ENCODE results near the gene SPATS2. TPM values are rescaled to one million over a fixed set of nuclear protein-coding genes. Genes with fewer than 3 reads are reported as not detected.

The SPATS2 gene
- total RNA-seq, 2 experiments from 2014 or later, result 9.2 to 10.8 TPM

DNA sequence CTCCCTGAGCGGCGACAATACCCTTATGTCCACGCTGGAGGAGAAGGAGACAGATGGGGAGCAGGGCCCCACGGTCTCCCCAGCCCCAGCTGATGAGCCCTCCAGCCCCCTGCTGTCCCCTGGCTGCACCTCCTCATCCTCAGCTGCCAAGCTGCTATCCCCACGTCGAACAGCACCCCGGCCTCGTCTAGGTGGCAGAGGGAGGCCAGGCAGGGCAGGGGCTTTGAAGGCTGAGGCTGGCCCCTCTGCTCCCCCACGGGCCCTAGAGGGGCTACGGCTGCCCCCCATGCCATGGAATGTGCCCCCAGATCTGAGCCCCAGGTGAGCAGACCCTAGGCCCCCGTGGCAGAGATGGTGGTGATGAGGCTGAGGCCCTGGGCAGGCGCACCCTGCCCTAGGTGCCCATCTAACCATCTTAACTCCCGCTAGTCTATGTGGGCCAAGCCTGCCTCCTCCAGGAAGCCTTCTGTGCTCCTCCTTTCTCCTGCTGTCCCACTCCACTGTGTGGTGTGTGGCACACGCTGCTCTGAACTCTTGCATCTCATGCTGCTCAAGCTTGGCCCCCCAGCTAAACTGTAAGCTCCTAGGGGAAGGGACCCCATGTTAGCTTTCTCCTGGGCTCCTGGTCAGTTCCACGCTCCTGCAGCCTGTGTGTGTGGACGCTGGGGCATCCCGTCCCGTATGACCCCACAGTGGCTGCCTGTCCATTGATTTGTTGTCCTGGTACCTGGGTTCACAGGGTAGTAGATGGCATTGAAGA is 188.5 kb downstream of the SPATS2 start:
- no peak for ATAC-seq
- Mint-ChIP-seq H3K27ac (no peak overlapping the region), H3K27me3 (no peaks in the 10 kb centered on the region), H3K36me3 (ENCODE audit: low read depth) (peaks cover 15% of the 10 kb centered on the region), H3K4me1 (ENCODE audit: low read depth) (peaks cover 7% of the 10 kb centered on the region), H3K9me3 (no peaks in the 10 kb centered on the region), H3K4me3 (no peak overlapping the region)
- TF ChIP-seq, protein P1, sequence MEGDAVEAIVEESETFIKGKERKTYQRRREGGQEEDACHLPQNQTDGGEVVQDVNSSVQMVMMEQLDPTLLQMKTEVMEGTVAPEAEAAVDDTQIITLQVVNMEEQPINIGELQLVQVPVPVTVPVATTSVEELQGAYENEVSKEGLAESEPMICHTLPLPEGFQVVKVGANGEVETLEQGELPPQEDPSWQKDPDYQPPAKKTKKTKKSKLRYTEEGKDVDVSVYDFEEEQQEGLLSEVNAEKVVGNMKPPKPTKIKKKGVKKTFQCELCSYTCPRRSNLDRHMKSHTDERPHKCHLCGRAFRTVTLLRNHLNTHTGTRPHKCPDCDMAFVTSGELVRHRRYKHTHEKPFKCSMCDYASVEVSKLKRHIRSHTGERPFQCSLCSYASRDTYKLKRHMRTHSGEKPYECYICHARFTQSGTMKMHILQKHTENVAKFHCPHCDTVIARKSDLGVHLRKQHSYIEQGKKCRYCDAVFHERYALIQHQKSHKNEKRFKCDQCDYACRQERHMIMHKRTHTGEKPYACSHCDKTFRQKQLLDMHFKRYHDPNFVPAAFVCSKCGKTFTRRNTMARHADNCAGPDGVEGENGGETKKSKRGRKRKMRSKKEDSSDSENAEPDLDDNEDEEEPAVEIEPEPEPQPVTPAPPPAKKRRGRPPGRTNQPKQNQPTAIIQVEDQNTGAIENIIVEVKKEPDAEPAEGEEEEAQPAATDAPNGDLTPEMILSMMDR (IDR thresholded peaks at IDR 0.05), result no peak
- ChIA-PET CTCF (interaction anchor here (1.2 to 1.7 kb wide), 2 partner anchors 18 to 68 kb away, joined by 3 to 6 read pairs; partner anchors contain the start of gene PRPF40B), POLR2A (interaction anchor here (1.6 to 2.3 kb wide), 4 partner anchors 9 to 185 kb away, joined by 3 to 10 read pairs (median 5); partner anchors contain the start of gene TMBIM6)
- intact Hi-C loops (cut with micrococcal nuclease), result no loop called here
- no peak for DNase-seq

DNA sequence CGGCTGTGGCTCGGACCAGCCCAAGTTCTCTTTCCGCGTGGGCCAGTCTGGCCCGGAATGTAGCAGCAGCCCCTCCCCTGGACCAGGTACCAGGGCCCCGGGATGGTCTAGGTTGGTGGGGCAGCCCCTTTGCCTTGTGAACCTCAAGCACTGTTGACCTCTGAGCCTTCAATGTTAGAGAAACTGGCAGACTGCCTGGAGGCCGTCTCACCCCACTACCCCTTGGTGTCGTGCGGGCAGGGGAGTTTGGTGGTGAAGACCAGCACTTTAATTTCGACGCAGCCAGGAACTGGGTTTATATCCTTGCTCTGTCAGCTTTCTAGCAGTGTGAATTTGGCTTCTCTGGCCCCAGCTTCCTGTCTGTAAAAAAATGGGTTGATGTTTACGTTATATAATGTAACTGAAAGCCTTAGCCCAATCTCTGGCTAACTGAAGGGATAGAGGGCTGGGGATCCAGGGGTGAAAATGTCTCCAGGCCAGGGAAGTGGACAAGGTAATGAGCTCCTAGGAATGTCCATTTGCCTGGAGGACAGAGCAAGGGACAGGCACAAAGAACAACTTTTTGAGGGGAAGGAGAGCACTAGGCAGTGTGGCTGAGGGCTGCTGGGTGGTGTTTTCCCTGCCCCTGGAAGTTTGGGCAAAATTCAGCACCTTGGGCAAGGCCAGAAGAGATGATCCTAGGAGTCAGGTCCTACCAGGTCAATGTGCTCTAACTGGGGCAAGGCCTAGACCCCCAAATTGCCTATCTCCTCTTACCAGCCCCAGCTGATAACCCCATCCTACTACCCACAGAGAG is 189.3 kb downstream of the SPATS2 start:
- Mint-ChIP-seq H3K4me3 (no peak overlapping the region), H3K36me3 (ENCODE audit: low read depth) (peaks cover 15% of the 10 kb centered on the region), H3K27me3 (no peaks in the 10 kb centered on the region), H3K27ac (no peak overlapping the region), H3K4me1 (ENCODE audit: low read depth) (peaks cover 15% of the 10 kb centered on the region), H3K9me3 (no peaks in the 10 kb centered on the region)
- DNase-seq (no peak), ATAC-seq (no peak)
- ChIA-PET CTCF (interaction anchor here (1.2 to 1.7 kb wide), 2 partner anchors 19 to 67 kb away, joined by 3 to 6 read pairs; partner anchors contain the start of gene PRPF40B), POLR2A (interaction anchor here (1.6 to 2.3 kb wide), 4 partner anchors 9 to 185 kb away, joined by 3 to 10 read pairs (median 5); partner anchors contain the start of gene TMBIM6)
- TF ChIP-seq, protein P1 (IDR thresholded peaks at IDR 0.05), result no peak
- intact Hi-C loops (cut with micrococcal nuclease), result no loop called here

DNA sequence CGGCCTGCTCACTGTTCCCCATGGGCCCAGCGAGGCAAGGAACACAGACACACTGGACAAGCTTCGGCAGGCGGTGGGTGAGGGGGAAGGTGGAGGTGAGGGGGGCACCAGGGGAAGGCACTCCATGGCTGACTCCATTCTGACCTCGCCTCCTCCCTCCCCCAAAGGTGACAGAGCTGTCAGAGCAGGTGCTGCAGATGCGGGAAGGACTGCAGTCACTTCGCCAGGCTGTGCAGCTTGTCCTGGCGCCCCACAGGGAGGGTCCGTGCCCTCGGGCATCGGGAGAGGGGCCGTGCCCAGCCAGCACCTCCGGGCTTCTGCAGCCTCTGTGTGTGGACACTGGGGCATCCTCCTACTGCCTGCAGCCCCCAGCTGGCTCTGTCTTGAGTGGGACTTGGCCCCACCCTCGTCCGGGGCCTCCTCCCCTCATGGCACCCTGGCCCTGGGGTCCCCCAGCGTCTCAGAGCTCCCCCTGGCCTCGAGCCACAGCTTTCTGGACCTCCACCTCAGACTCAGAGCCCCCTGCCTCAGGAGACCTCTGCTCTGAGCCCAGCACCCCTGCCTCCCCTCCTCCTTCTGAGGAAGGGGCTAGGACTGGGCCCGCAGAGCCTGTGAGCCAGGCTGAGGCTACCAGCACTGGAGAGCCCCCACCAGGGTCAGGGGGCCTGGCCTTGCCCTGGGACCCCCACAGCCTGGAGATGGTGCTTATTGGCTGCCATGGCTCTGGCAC is 190.1 kb downstream of the SPATS2 start:
- H3K27ac Mint-ChIP-seq, result no peak overlapping the region
- peaks cover 21% of the 10 kb centered on the region for H3K36me3 Mint-ChIP-seq (ENCODE audit: low read depth)
- no peak for ATAC-seq
- H3K4me3 Mint-ChIP-seq, result no peak overlapping the region
- TF ChIP-seq, protein P1 (IDR thresholded peaks at IDR 0.05), result no peak
- POLR2A ChIA-PET, result interaction anchor here (0.9 to 2.3 kb wide), 4 partner anchors 8 to 66 kb away, joined by 4 to 10 read pairs (median 5); partner anchors contain the start of gene PRPF40B
- CTCF ChIA-PET, result interaction anchor here (1.2 to 1.5 kb wide), 2 partner anchors 66 to 199 kb away, joined by 3 to 8 read pairs; partner anchors contain the start of gene PRPF40B
- no peaks in the 10 kb centered on the region for H3K27me3 Mint-ChIP-seq
- intact Hi-C loops (cut with micrococcal nuclease), result no loop called here
- DNase-seq, result no peak
- H3K4me1 Mint-ChIP-seq (ENCODE audit: low read depth), result peaks cover 21% of the 10 kb centered on the region
- no peaks in the 10 kb centered on the region for H3K9me3 Mint-ChIP-seq

DNA sequence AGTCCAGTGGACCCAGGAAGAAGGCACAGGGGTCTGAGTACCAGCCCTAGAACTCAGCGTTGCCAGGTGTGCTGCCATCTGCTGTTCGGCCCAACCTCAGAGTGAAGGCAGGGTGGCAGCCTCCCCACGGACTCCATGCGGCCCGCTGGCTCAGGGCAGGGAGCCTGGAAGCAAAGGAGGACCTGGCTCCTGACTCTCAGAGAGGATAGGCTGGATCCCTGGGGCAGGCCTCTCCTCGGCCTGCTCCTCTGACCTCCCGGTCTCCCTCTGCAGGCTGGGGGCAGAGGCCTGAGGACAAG is 190.6 kb downstream of the SPATS2 start:
- ChIA-PET CTCF (interaction anchor here (1.5 kb wide), 1 partner anchor 199 kb away, joined by 8 read pairs; no protein-coding TSS in a partner anchor), POLR2A (interaction anchor here (0.9 kb wide), 1 partner anchor 66 kb away, joined by 4 read pairs; the partner anchor contains the start of gene PRPF40B)
- no peaks in the 10 kb centered on the region for H3K27me3 Mint-ChIP-seq
- no peak overlapping the region for H3K27ac Mint-ChIP-seq
- DNase-seq, result no peak
- H3K36me3 Mint-ChIP-seq (ENCODE audit: low read depth), result peaks cover 25% of the 10 kb centered on the region
- intact Hi-C loops (cut with micrococcal nuclease), result no loop called here
- TF ChIP-seq, protein P1 (IDR thresholded peaks at IDR 0.05), result no peak
- H3K4me1 Mint-ChIP-seq (ENCODE audit: low read depth), result peaks cover 21% of the 10 kb centered on the region
- H3K4me3 Mint-ChIP-seq, result no peak overlapping the region
- H3K9me3 Mint-ChIP-seq, result no peaks in the 10 kb centered on the region
- ATAC-seq, result no peak
